Measurements from ENCODE around the gene PRKCD.

GRCh38 chr3:53175613-53176540, 14.9 kb downstream of the PRKCD start:
- no peak for TF ChIP-seq CTCF (IDR thresholded peaks at IDR 0.05)
- TF ChIP-seq EZH2 (IDR thresholded peaks at IDR 0.05; ENCODE audit: borderline replicate concordance, insufficient read depth, low read depth, low read length, poor library complexity, severe bottlenecking), result no peak
